ENCODE measurements around the gene SLC38A1.
"Not testable (repeated sequence)": the region's sequence is repeated elsewhere in the genome, so short reads cannot be mapped to it uniquely, and the experiment has no call there.

The SLC38A1 gene

GRCh38 chr12:46165191-46165590 is 103.7 kb downstream of the SLC38A1 start:
- Histone ChIP-seq H3K4me3 (ENCODE audit: low read depth, low read length, poor library complexity, severe bottlenecking) (no peak overlapping the region), H3K4me2 (ENCODE audit: low read length) (no peak overlapping the region), H3K27me3 (ENCODE audit: insufficient read depth, low read length) (no peaks in the 10 kb centered on the region), H3K27ac (ENCODE audit: low read depth, low read length, poor library complexity, severe bottlenecking) (no peak overlapping the region), H3K36me3 (ENCODE audit: insufficient read depth, low read length) (no peaks in the 10 kb centered on the region; the same call in 1 of the 2 replicates), H3K9me2 (ENCODE audit: low read depth, low read length) (no peaks in the 10 kb centered on the region), H3K9me3 (ENCODE audit: low read length) (no peaks in the 10 kb centered on the region), H3K79me2 (ENCODE audit: insufficient read depth, low read length) (no peaks in the 10 kb centered on the region), H4K20me1 (ENCODE audit: insufficient read depth, low read length) (no peaks in the 10 kb centered on the region), H3F3A (ENCODE audit: insufficient read depth, low read length) (no peaks in the 10 kb centered on the region), H3K4me1 (ENCODE audit: insufficient read depth, low read length, severe bottlenecking) (peaks cover 10% of the 10 kb centered on the region), H2AFZ (ENCODE audit: low read length) (no peak overlapping the region), H3K9ac (ENCODE audit: low read length) (no peak overlapping the region)
- TF ChIP-seq EZH2 (IDR thresholded peaks at IDR 0.05; ENCODE audit: borderline replicate concordance, low read length) (no peak), CTCF (IDR thresholded peaks at IDR 0.05; ENCODE audit: low read length) (no peak)

GRCh38 chr12:46164186-46164761 is 104.6 kb downstream of the SLC38A1 start:
- no peaks in the 10 kb centered on the region for H3F3A ChIP-seq (ENCODE audit: insufficient read depth, low read length)
- H3K27ac ChIP-seq (ENCODE audit: low read depth, low read length, poor library complexity, severe bottlenecking), result no peak overlapping the region

GRCh38 chr12:46162549-46163076 is 106.2 kb downstream of the SLC38A1 start:
- not testable (repeated sequence) for H2AFZ ChIP-seq (ENCODE audit: low read length); H3K79me2 ChIP-seq (ENCODE audit: insufficient read depth, low read length); H3F3A ChIP-seq (ENCODE audit: insufficient read depth, low read length); H3K27me3 ChIP-seq (ENCODE audit: insufficient read depth, low read length); H3K36me3 ChIP-seq (ENCODE audit: insufficient read depth, low read length); H3K4me2 ChIP-seq (ENCODE audit: low read length); H3K9me3 ChIP-seq (ENCODE audit: low read length); H3K4me3 ChIP-seq (ENCODE audit: low read depth, low read length, poor library complexity, severe bottlenecking); H3K9me2 ChIP-seq (ENCODE audit: low read depth, low read length); H4K20me1 ChIP-seq (ENCODE audit: insufficient read depth, low read length); H3K27ac ChIP-seq (ENCODE audit: low read depth, low read length, poor library complexity, severe bottlenecking); H3K9ac ChIP-seq (ENCODE audit: low read length)
- H3K4me1 ChIP-seq (ENCODE audit: insufficient read depth, low read length, severe bottlenecking), result peaks cover 23% of the 10 kb centered on the region

More at GRCh38 chr12:46164186-46164761, 104.6 kb downstream of the SLC38A1 start:
- H3K9ac ChIP-seq (ENCODE audit: low read length), result no peak overlapping the region
- H3K4me2 ChIP-seq (ENCODE audit: low read length), result no peak overlapping the region
- peaks cover 20% of the 10 kb centered on the region for H3K4me1 ChIP-seq (ENCODE audit: insufficient read depth, low read length, severe bottlenecking)
- no peaks in the 10 kb centered on the region for H3K79me2 ChIP-seq (ENCODE audit: insufficient read depth, low read length)
- H3K36me3 ChIP-seq (ENCODE audit: insufficient read depth, low read length), result no peaks in the 10 kb centered on the region; the same call in 1 of the 2 replicates
- no peaks in the 10 kb centered on the region for H4K20me1 ChIP-seq (ENCODE audit: insufficient read depth, low read length)
- no peaks in the 10 kb centered on the region for H3K9me3 ChIP-seq (ENCODE audit: low read length)
- no peak overlapping the region for H2AFZ ChIP-seq (ENCODE audit: low read length)
- H3K27me3 ChIP-seq (ENCODE audit: insufficient read depth, low read length), result no peaks in the 10 kb centered on the region
- TF ChIP-seq EZH2 (IDR thresholded peaks at IDR 0.05; ENCODE audit: borderline replicate concordance, low read length) (no peak), CTCF (IDR thresholded peaks at IDR 0.05; ENCODE audit: low read length) (no peak)
- H3K4me3 ChIP-seq (ENCODE audit: low read depth, low read length, poor library complexity, severe bottlenecking), result no peak overlapping the region
- no peaks in the 10 kb centered on the region for H3K9me2 ChIP-seq (ENCODE audit: low read depth, low read length)
